Measurements from ENCODE around the gene MYOF.

Gene MYOF

DNA sequence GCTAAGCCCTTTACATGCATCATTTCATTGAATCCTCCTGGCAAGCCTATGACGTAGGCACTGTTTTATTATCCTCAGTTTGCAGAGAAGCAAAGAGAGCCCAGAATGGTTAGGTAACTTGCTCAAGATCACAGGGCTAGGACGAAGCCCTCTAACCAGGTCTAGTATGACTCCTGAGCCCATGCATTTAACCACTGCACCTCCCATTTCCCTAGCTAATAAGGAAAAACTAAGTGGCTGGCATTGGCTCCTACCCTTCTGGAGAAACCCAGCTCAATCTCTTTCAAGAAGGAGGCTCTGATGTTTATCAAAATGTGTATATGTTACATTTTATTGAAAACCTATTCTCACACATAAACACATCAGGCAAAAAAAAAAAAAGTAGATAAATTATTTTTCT is 19.8 kb downstream of the MYOF start:
- no peak for DNase-seq (ENCODE audit: extremely low read depth, low read depth)
- TF ChIP-seq, protein P1, sequence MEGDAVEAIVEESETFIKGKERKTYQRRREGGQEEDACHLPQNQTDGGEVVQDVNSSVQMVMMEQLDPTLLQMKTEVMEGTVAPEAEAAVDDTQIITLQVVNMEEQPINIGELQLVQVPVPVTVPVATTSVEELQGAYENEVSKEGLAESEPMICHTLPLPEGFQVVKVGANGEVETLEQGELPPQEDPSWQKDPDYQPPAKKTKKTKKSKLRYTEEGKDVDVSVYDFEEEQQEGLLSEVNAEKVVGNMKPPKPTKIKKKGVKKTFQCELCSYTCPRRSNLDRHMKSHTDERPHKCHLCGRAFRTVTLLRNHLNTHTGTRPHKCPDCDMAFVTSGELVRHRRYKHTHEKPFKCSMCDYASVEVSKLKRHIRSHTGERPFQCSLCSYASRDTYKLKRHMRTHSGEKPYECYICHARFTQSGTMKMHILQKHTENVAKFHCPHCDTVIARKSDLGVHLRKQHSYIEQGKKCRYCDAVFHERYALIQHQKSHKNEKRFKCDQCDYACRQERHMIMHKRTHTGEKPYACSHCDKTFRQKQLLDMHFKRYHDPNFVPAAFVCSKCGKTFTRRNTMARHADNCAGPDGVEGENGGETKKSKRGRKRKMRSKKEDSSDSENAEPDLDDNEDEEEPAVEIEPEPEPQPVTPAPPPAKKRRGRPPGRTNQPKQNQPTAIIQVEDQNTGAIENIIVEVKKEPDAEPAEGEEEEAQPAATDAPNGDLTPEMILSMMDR (IDR thresholded peaks at IDR 0.05; ENCODE audit: low read depth, low read length), result no peak

DNA sequence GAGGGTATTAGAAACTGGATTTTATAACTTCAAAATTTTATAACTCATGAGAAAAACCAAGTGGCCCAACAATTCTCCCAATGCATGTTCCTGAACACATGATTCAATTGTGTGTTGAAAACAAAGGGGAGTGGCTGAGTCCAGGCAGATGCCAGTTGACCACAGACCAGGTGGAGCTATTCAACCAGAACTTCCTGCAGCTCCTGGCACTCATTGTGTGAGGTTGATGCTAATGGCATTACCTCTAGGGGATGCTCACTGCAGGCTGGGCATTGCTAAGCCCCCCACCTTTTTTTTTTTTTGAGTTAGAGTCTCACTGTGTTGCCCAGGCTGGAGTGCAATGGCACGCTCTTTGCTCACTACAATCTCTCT is 20.3 kb downstream of the MYOF start:
- no peak for DNase-seq (ENCODE audit: extremely low read depth, low read depth)
- TF ChIP-seq, protein P1 (IDR thresholded peaks at IDR 0.05; ENCODE audit: low read depth, low read length), result no peak

DNA sequence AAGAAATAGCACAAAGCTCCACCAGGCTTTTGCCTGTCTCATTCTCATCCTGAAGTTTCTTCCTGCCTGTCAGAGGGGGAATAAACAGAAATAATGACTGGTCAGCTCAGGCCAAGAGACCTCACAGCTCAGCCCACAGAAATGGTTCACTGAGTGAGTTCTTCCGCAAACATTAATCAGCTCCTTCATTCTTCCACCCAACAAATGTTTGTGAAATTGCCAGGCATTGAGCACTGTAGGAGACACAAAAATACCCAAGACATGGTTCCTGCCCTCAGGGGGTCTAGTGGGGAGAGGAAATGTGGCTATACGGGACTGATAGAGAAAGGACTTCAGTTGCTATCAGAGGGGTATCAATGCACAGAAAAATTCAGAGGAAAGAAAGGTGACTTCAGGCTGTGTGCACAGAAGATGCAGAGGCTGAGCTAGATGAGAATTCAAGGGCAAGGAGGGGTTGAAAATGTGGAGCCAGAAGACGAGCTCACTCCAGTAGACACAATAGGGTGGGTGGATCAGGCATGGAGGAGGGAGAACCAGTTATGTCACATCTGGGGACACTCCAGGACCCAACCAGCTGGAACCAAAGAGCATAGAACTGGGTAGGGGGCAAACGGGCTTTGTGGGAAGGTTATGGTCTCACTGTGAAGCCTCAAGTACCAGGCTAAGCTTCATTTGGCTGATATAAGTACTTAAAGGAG is 20.9 kb downstream of the MYOF start:
- no peak for DNase-seq (ENCODE audit: extremely low read depth, low read depth)
- TF ChIP-seq, protein P1 (IDR thresholded peaks at IDR 0.05; ENCODE audit: low read depth, low read length), result no peak

DNA sequence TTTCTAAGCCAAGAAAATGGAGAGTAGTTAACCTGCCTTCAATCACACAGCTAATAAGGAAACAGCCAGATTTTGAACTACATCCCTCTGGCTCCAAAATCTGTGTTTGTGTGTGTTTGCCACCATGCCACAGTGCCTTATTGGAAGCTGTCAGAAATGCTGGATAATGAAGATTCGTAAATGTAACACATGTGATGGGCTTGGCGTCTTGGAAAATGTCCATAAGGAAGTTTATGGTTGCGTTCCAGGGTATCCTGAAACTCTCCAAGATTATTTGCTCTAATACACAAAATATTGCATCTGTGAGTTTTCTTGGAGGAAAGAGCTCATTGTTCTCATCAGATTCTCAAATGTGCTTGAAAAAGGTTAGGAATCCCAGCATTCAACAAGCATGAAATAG is 22.7 kb downstream of the MYOF start:
- no peak for DNase-seq (ENCODE audit: extremely low read depth, low read depth)
- TF ChIP-seq, protein P1 (IDR thresholded peaks at IDR 0.05; ENCODE audit: low read depth, low read length), result no peak

DNA sequence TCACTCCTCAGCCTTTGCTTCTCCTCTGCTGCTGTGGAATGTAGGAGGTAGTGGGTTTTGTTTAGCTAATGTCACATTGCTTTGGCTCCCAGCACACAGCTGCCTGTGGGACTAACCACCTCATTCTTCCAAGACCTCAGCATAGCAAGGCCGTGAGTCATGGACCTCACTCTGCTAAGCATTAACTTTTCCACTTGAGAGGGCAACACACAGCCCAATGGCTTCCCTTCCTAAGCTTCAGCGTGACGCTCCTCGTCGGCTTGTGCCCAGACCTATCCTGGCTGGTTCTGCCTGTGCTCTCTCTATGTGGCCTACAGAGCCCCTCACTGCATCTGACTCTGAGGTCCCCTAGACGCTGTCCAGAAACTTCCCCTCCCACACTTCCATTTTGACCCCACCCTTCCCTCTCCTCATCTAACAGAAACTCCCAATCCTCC is 23.3 kb downstream of the MYOF start:
- peak; percentile 98 for DNase-seq (ENCODE audit: extremely low read depth, low read depth)
- TF ChIP-seq, protein P1 (IDR thresholded peaks at IDR 0.05; ENCODE audit: low read depth, low read length), result no peak

DNA sequence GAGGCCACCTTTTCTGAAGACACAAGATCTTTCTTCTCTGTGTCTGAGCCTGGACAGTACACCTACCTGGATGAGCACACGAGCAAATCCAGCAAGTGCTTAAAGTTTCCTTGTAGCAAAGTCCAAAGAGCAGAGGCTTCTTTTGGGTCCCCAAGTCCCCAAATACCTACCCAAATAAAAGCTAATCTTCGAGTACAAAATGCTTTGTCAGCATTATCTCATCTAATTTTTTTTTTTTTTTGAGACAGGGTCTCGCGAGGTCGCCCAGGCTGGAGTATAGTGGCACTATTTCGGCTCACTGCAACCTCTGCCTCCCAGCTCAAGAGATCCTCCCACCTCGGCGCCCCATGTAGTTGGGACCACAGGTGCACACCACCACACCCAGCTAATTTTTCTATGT is 24.6 kb downstream of the MYOF start:
- no peak for DNase-seq (ENCODE audit: extremely low read depth, low read depth)
- TF ChIP-seq, protein P1 (IDR thresholded peaks at IDR 0.05; ENCODE audit: low read depth, low read length), result no peak

DNA sequence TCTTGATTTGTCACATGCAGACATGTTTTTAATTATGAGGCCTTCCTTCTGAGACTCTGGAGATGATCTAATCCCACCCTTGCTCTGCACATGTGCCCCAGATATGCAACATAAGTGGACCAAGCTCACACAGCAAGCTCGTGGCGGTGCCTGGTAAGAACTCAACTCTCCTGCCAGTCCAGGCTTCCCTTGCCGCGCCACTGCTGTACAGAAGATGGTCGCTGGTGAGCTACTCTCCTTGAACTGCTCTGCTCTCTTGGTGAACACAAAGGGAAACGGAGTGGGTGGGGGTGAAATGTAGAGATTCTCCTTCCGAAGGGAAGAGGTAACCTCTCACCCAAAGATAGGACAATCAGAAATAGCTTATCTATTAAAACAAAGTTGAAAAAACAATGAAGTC is 25.7 kb downstream of the MYOF start:
- TF ChIP-seq, protein P1 (IDR thresholded peaks at IDR 0.05; ENCODE audit: low read depth, low read length), result no peak
- DNase-seq (ENCODE audit: extremely low read depth, low read depth), result no peak
